NCI-H187 treated with DMSO at 0.1 percent for 48 hours (cell line): ENCODE data around the gene BATF3.

Experiments used
- DNase-seq: peaks from one replicate; lab custom pipeline; 2025; lab: John Stamatoyannopoulos, UW

BATF3 gene

GRCh38 chr1:212703991-212704564, 4.4 kb upstream of the BATF3 start:
- DNase-seq = no peak

GRCh38 chr1:212702672-212703071, 3.0 kb upstream of the BATF3 start:
- DNase-seq = no peak

GRCh38 chr1:212701910-212702309, 2.3 kb upstream of the BATF3 start:
- DNase-seq = no peak

DNA sequence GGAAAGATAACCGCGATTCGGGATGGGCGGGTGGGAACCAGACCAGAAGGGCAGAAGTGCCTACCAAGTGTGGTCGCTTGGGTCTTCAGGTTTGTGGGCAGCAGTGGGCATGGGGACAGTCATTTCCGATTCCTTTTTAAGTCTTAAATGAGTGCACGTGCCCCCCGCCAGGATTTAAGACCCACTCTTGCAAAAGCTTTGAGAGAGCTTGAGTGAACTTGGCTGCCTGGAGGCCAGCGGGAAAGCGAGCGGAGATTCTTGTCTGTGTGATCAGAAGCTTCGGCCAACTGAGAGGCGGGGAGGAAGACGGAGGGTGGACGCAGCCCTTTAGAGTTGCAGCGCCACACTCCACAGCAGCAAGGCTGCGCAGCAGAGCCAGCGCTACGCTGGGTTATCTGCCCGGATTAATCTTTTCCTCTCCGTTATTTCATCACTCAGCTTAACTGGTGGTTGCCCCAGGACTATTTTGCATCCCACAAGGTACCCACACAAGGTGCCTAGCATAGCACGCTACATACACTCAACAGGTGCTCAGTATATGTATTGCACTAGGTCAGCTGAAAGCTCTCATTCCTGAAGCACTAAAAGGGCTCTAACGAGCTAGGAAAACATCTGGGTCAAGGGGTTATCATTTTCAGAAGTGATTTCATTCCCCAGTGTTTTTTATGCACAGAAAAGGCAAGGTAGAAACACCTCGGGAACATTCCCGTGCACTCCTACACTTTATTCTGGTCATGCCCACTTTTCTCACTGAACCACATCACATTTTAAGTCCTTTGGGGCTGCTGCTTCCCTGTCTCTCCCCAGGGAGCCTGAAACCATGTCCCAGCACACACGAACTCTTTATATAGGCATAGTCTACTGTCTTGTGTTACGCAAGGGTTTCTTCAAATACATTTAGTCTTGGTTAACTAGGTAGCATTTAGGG, 1.5 kb upstream of the BATF3 start:
- no peak for DNase-seq

DNA sequence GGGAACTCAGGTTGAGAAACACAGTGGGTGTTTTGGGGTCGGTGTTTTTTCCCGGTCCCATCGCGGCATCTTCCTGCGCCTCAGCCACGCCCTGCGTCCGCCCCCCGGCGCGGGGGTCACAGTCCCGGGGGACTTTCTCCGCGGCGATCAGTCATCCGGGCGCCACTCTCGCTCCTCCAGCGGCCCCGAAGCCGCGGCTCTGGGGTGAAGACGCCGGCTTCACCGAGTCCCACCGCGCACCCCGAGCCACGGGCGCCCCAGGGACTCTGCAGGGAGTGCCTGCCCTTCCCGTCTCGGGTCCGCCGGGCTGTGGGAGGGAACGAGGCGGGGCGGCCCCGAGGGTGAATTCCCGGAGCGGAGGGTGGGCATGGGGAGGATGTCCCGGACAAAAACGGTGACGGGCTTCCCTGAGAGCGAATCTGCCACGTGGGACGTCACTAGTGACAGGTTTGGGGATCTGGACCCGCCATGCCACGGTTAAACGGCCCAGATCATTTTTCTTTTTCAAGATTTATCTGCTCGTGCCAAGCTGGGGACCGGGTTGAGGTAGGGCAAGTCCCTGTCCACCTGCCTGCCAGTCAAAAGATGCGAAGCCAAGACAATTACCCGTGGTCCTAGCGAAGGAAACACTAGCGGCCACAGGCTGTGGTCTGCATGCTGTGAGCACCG, 717 bp upstream of the BATF3 start:
- DNase-seq = no peak

DNA sequence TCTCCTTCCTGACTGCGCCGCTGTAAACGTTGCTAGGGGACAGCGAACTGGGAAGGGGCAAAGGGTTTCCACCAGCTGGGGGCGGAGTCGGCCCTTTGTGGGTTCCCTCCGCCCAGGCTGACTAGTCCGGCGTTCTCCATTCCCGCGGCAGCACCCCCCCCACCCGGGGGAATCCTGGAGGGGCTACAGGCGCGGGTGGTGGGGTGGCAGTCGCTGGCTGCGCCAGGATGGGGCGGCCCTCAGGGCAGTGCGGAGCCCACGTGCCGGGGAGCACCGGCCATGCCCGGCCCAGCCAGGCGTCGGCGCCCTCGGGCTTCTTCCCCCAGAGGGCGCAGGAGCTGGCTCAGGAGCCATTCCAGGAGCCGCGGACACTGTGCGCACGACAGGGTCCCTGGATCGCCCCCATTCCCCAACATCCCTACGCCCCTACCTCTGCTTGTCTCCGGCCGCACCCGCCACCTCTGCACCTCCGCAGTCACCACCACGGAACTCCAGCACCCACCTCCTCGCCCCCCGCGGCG, 476 bp downstream of the BATF3 start:
- no peak for DNase-seq

DNA sequence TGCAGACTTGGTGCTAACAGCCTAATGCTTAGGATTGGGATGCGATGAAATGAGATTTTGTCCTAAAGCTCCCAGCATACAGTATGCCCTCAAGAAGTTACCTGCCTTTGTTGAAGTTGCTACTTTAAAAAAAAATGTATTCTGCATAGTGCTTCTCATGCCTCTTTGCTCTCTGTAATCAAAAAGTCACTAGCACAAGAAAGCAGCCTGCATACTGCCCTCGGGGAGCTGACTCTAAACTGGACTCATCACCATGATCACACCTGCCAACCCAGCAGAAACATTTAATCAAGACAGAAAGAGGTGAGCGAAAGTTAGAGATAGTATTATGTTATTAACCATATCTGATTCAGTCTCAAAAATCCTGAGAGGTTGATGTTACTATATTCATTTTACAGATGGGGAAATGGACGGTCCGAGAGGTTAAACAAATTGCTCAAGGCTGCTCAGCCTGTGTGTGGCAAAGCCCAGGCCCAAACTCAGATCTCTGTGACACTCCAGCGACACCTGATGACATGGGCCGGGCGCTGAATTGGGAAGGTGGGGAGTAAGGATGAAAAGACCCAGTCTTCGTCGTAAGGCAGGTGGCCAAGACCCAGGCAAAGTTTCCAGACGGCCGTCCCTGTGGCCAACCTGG, 1.1 kb downstream of the BATF3 start:
- no peak for DNase-seq

GRCh38 chr1:212696721-212697331, 2.8 kb downstream of the BATF3 start:
- no peak for DNase-seq

DNA sequence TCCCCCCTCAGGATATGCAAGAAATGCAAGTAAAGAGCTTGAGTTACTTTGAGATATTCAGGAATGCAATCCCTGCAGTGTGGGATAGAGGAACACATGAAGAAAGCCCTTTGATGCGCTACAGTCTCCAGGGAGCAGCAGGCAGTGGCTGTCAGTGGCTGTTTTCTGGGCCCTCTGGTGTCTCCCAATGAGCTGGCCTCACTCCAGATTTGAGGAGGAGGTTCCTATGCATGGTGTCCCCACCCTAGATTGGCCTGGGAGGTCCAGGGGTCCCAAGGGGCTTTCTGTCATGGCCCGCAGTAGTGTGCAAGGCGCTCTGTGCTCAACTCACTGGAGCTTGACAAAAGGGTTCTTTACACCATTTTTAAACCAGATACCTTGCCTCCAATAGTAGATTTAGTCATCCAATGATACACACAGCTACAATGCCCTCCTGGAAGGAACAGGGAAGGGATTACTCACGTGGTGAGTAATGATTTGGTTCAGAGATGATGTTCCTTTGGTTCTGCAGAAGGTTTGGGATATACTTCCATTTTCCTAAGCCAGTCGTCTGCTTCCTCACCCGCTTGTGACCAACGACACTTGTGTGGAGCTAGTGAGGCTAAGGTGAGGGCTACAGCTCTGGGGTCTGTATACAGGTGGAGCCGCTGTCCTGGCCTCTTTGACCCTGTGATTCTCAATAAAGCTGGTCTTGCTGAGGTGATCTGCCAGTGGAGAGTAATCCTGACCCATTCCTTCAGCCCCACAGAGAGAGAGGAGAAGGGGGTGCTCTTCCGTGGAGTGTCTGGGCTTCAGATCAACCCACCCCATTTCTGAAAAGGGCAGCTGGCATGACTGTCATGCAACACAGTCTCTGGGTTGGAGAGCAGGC, 6.6 kb downstream of the BATF3 start:
- no peak for DNase-seq

GRCh38 chr1:212691561-212692071, 8.0 kb downstream of the BATF3 start:
- DNase-seq = no peak

DNA sequence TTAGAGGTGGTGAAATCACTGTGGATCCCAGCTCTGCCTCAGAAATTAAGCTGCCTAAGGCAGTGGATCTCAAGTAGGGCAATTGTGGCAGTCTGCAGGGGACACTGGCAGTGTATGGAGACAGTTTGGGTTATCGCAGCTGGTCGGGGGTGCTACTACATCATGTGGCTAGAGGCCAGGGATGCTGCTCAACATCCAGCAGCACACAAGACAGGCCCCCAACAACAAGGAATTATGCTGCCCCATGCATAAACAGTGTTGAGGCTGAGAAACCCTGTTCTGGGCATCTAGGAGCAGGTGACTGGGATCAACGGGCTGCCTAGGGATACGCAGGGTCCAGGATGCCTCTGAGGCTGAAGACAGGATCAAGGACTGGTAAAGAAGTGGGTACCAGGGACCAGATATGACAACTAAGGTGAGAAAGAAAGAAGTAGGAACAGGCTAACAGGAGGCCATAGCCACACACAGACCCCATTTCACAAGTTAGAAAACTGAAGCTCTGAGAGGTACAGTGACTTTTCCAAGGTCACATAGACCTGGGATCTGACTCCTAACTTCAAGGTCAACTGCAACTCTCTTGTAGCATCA, 8.7 kb downstream of the BATF3 start:
- DNase-seq = no peak

DNA sequence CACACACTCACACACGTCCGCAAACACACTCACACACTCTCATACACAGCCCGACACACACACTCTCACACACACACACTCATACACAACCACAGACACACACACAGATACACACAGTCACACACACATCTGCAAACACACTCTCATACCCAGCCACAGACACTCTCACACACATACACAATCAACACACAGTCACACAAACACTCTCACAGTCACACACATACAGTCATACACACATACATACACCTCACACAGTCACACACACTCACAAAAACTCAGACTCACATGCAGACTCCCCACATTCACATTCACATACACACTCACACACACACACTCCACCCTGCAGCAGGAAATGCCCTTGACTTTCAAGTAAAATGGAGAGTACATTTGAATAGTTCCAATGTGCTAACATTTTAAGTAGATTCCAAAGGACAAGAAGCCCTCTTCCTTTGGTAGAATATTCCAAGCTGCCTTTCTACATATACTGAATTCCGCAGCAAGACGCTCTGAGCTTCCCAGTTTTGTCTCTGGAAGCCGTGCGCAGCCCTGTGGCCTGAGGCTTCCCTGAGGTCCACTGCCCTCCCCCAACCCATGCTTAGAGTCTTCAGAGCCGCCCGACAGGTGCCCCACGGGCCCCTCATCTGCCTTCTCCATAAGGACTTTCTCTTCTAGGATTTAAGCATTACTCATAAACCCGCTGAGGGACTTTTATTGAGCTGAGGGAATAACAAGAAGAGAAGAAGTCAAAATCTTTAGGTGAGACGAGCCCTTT, 9.7 kb downstream of the BATF3 start:
- DNase-seq = no peak

DNA sequence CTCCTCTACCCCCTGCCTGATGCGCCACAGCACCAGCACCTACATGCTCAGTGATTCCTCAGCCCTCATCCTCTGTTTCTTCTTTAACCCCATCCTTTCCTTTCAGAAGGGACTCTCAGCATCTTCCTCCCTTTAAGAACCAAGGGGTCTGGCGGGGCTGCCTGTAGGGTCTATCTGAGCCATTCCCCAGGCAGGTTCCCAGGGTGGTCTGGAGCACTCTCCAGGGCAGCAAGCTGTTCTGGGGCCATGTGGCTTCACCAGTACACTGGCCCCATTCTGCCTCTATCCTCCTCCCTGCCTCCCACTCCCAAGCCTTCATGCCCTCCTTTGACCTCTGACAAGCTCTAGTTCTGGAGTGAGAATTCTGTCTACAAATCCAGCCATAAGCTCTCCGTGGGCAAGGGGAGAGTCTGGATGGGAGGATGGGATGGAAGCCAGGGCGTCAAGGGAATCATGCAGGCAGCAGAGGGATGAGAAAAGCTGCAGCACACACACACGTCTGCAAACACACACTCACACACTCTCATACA, 10.4 kb downstream of the BATF3 start:
- DNase-seq = no peak

DNA sequence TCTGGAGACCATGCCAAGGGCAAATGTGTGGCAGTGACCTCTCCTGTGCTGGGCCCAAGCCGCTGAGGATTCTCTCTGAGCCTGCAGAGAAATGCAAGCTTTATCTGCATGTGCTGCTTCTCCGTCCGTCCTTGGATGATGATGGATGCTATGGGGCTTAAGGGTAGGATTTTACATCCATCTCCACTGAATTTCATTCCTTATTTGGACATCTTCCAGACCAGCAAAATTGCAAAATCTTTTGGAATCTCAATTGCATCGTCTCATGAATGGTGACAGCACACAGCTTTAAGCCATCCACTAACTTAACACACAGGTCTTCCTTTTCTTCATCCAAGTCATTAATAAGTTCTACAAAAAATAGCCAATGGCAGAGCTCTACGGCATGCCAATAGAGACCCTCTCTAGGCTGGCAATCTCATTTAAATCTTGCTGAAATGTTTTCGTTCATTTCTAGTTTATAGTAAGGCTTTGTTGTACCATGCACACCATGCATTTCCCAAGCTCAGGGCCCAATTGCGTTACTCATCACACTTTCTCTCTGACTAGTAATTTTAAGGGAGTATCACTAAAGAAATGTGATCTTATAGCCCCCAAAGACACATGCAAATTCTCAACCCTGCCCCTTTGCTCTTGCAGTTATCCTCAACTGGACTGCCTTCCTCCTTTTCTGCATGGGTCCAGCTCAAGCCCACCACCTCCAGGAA, 11.1 kb downstream of the BATF3 start:
- DNase-seq = no peak

DNA sequence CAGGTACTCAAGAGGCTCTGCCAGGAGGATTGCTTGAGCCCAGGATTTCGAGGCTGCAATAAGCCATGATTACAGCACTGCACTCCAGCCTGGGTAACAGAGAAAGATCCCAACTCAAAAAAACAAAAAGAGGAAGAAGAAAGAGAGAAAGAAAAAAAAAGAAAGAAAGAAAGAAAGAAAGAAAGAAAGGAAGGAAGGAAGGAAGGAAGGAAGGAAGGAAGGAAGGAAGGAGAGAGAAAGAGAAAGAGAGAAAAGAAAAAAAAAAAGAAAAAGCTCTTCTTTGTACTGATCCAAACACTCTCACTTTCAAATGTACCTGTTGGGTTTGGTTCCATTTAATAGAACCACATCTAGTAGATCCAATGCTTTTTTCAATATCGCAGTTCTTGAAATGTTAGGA, 11.8 kb downstream of the BATF3 start:
- no peak for DNase-seq

- DNase-seq = no peak
Observed at GRCh38 chr1:212686591-212686990, 13.0 kb downstream of the BATF3 start.

GRCh38 chr1:212686069-212686468, 13.6 kb downstream of the BATF3 start:
- DNase-seq = no peak

DNA sequence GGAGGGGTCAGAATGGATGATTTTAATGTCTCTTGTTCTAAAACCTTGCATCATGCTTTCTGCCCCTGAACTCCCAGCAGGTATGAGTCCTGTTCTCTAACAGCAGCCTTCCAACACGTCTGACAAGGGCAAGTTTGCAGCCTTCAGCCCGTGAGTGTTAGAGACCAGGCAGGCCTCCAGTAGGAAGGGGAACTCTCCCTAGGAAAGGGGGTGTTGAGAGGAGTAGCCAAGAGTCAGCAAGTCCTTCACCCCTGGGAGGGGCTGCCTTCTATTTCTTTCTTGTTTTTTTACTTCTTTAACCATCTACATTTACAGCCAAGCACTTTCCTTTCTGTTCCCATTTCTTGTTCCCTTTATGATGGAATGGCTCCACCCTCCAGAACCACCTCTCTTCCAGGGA, 14.2 kb downstream of the BATF3 start:
- DNase-seq = no peak
